ENCODE measurements around the gene CCDC174. TPM values are rescaled to one million over a fixed set of nuclear protein-coding genes. Genes with fewer than 3 reads are reported as not detected.

The CCDC174 gene
- total RNA-seq, 4 donors from 2014 or later, result 15.8 to 24.0 (median 20.2) TPM

DNA sequence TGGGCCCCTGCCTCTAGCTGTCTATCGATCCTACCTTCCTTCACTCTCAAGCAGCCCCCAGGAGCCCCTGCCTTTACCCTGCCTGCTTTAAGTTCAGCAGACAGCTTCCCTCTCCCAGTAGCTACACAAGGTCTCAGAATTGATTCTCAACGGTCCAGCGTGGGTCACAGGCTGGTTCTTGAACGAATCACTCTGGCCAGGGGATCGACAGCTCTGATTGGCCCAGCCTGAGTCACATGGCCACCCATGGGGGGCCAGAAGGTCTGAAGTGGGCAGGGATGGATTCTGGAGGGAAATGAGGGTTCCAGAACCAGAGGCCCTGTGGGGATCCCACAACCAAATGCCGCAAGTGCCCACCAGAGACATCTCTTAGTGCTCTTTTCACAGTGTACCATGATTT is 23.7 kb upstream of the CCDC174 start:
- no peaks in the 10 kb centered on the region for H3K4me1 ChIP-seq
- peaks cover 37% of the 10 kb centered on the region for H3K27me3 ChIP-seq
- no peak overlapping the region for H3K4me3 ChIP-seq
- H3K9me3 ChIP-seq, result peaks cover 0 to 13% (median 0%) of the 10 kb centered on the region in 3 donors
- H3K36me3 ChIP-seq, result no peaks in the 10 kb centered on the region
- no peak overlapping the region for H3K27ac ChIP-seq
- ATAC-seq, result no peak
- no peak for TF ChIP-seq POLR2AphosphoS5 (IDR thresholded peaks at IDR 0.05)
- TF ChIP-seq, protein P1, sequence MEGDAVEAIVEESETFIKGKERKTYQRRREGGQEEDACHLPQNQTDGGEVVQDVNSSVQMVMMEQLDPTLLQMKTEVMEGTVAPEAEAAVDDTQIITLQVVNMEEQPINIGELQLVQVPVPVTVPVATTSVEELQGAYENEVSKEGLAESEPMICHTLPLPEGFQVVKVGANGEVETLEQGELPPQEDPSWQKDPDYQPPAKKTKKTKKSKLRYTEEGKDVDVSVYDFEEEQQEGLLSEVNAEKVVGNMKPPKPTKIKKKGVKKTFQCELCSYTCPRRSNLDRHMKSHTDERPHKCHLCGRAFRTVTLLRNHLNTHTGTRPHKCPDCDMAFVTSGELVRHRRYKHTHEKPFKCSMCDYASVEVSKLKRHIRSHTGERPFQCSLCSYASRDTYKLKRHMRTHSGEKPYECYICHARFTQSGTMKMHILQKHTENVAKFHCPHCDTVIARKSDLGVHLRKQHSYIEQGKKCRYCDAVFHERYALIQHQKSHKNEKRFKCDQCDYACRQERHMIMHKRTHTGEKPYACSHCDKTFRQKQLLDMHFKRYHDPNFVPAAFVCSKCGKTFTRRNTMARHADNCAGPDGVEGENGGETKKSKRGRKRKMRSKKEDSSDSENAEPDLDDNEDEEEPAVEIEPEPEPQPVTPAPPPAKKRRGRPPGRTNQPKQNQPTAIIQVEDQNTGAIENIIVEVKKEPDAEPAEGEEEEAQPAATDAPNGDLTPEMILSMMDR (IDR thresholded peaks at IDR 0.05), result no peak
- no peak for TF ChIP-seq EP300 (IDR thresholded peaks at IDR 0.05)
- TF ChIP-seq POLR2A (IDR thresholded peaks at IDR 0.05), result no peak
- WGBS, 2 donors (ENCODE audit: low coverage in 1 of 2), result 85 to 100% methylated on average over 1 to 3 of the region's 6 CpGs

DNA sequence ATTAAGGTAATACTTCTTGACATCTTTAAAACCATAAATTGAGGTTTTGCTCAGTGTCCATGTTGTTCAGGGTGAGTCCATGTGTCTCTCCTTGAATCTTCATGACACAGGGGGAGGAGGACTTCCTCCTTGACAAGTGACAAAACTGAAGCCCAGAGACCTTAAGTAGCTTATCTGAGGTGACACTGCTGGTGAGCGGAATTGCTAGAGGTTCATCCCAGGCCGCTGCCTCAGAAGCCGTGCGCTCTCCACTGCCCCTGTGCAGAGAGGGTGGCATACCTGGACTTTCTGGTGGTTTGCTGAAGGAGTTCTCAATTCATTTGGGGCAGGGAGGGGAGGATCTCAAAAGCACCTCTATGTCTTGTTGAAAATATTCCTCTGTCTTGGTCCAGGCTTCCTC is 23.2 kb upstream of the CCDC174 start:
- Histone ChIP-seq H3K4me1 (no peaks in the 10 kb centered on the region), H3K36me3 (no peaks in the 10 kb centered on the region), H3K27me3 (peaks cover 41% of the 10 kb centered on the region), H3K4me3 (no peak overlapping the region), H3K9me3 (peaks cover 0 to 13% (median 0%) of the 10 kb centered on the region in 3 donors), H3K27ac (no peak overlapping the region)
- WGBS, 2 donors (ENCODE audit: low coverage in 1 of 2), result 97% methylated on average over 4 of the region's 4 CpGs; no CpG with 5 or more reads in 1 of the 2 donors
- no peak for TF ChIP-seq POLR2A (IDR thresholded peaks at IDR 0.05)
- TF ChIP-seq POLR2AphosphoS5 (IDR thresholded peaks at IDR 0.05), result no peak
- no peak for TF ChIP-seq EP300 (IDR thresholded peaks at IDR 0.05)
- TF ChIP-seq, protein P1 (IDR thresholded peaks at IDR 0.05), result no peak
- no peak for ATAC-seq

DNA sequence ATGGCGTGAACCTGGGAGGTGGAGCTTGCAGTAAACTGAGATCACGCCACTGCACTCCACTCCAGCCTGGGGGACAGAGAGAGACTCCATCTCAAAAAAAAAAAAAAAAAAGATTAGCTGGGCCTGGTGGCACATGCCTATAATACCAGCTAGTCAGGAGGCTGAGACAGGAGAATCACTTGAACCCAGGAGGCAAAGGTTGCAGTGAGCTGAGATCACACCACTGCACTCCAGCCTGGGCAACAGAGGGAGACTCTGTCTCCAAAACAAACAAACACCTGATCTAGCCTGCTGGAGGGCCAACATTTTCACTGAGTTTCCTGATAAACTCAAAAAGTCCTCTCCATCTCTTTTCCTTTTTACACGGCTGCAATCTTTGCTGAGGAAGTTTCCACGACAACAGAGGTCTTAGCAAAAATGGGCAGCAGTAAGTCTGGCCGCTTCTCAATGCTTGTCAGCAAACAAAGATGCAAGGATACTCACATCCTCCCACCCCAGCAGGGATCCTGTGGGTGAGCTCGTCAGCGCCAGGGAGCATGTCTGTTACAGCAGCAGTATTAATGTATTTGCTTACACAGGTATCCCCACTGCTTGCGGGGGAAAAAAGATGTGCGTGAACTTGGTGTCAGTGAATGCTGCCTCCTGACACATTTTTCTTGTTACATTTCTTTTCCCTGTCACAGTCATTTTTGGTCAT is 21.0 kb upstream of the CCDC174 start:
- Histone ChIP-seq H3K27ac (no peak overlapping the region), H3K4me3 (no peak overlapping the region), H3K27me3 (peaks cover 61% of the 10 kb centered on the region), H3K36me3 (no peaks in the 10 kb centered on the region), H3K9me3 (peaks cover 0 to 13% (median 0%) of the 10 kb centered on the region in 3 donors), H3K4me1 (no peaks in the 10 kb centered on the region)
- 66 to 76% methylated on average over 7 to 9 of the region's 9 CpGs for WGBS, 2 donors (ENCODE audit: low coverage in 1 of 2)
- ATAC-seq, result no peak
- no peak for TF ChIP-seq POLR2A (IDR thresholded peaks at IDR 0.05)
- no peak for TF ChIP-seq POLR2AphosphoS5 (IDR thresholded peaks at IDR 0.05)
- no peak for TF ChIP-seq EP300 (IDR thresholded peaks at IDR 0.05)
- TF ChIP-seq, protein P1 (IDR thresholded peaks at IDR 0.05), result no peak

DNA sequence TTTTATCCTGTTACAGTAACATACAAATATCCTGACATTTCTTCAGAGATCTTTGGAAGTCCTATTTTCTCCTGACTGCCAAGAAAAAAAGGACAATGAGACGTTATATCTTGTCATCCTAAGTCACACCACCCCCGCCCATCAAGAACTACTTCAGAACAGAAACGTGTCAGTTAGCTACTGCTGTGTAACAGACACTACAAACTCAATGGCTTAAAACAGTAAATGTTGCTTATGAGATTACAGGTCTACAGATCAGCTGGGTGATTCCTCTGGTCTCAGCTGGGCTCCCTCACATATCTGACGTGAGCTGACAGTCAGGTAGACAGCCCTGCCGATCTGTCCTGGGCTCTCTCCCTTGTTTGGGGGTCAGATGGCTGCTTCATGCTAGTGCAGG is 20.5 kb upstream of the CCDC174 start:
- Histone ChIP-seq H3K9me3 (peaks cover 0 to 13% (median 0%) of the 10 kb centered on the region in 3 donors), H3K4me1 (no peaks in the 10 kb centered on the region), H3K27me3 (peaks cover 66% of the 10 kb centered on the region), H3K36me3 (no peaks in the 10 kb centered on the region), H3K4me3 (no peak overlapping the region), H3K27ac (no peak overlapping the region)
- 63 to 84% methylated on average over 3 to 4 of the region's 5 CpGs for WGBS, 2 donors (ENCODE audit: low coverage in 1 of 2)
- ATAC-seq, result no peak
- TF ChIP-seq, protein P1 (IDR thresholded peaks at IDR 0.05), result no peak
- TF ChIP-seq POLR2AphosphoS5 (IDR thresholded peaks at IDR 0.05) (no peak), EP300 (IDR thresholded peaks at IDR 0.05) (no peak), POLR2A (IDR thresholded peaks at IDR 0.05) (no peak)
